H4 (cell line): ENCODE measurements around the gene DNAH12. TPM values are rescaled to one million over a fixed set of nuclear protein-coding genes. Genes with fewer than 3 reads are reported as not detected.

Experiments used
- total RNA-seq: library from RNA; depleted of rRNA; stranded (reverse); fragments of >200 nt; shearing (Covaris generic); gene quantifications from 2 replicates; pipeline ENCODE4 v1.2.3, GENCODE V29; 2014; rRNA removed

The DNAH12 gene
- total RNA-seq, 1 experiment from 2014 or later = 0.06 TPM

Other genes starting within 250 kb of the DNAH12 start
- gene PDE12, start 11.9 kb upstream of the DNAH12 start, total RNA-seq = 6.2 and 7.6 TPM in 2 replicates
- 209 and 245 TPM in 2 replicates for gene ARF4, start 53.0 kb upstream of the DNAH12 start, total RNA-seq
- 8.9 and 10.0 TPM in 2 replicates for gene DENND6A, start 148.7 kb upstream of the DNAH12 start, total RNA-seq
- gene SLMAP, start 212.0 kb upstream of the DNAH12 start, total RNA-seq = 9.4 and 17.0 TPM in 2 replicates